GM19239 (cell line): ENCODE measurements around the gene ABHD17C.

Experiments
- DNase-seq: peaks from one replicate; pipeline ENCODE4 v3.0.0; 2011; ENCODE audit warnings: low spot score; ENCODE audit not compliant: insufficient read length
- FAIRE-seq: peaks from 2 replicates; lab custom pipeline; 2011; peaks lifted over from hg19 to GRCh38; lab: Jason Lieb, UNC

ABHD17C gene

DNA sequence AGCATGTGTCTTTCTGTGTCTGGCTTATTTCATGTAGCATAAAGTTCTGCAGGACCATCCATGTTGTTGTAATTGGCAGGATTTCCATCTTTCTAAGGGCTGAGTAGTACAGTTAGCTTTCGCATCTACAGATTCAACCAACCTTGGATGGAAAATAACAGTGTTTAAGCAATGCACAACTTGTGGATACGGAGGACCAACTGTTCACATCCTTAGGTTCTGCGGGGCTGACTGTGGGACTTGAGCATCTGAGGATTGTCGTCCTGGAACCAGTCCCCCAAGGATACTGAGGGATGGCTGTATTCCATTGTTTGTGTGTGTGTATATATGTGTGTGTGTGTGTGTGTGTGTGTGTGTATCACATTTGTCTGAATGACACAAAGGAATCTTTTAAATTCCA, 27.7 kb downstream of the ABHD17C start:
- FAIRE-seq (no peak), DNase-seq (no peak)

GRCh38 chr15:80727196-80727595, 32.1 kb downstream of the ABHD17C start:
- DNase-seq (no peak), FAIRE-seq (no peak)

DNA sequence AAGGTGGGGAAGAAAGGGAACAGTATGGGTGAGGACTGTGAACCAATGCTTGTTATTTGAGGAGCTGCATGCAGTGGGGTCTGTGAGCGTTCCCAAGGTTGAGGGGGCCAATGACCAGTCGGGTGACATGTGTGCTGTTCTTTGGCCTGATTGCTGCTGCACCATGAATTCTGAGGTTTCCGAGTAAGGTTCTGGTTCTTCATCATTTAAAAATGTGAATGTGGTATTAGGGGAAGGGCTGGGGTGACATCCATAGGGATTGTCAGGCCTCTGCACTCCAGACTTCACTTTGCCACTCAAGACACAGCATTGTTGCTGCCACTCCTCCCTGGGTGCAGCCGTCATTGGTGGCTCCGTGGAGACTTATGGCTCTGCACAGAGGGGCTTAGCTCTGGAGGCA, 32.5 kb downstream of the ABHD17C start:
- FAIRE-seq (no peak), DNase-seq (no peak)

- FAIRE-seq (no peak), DNase-seq (no peak)
Measured at GRCh38 chr15:80730387-80730786, 35.3 kb downstream of the ABHD17C start.

DNA sequence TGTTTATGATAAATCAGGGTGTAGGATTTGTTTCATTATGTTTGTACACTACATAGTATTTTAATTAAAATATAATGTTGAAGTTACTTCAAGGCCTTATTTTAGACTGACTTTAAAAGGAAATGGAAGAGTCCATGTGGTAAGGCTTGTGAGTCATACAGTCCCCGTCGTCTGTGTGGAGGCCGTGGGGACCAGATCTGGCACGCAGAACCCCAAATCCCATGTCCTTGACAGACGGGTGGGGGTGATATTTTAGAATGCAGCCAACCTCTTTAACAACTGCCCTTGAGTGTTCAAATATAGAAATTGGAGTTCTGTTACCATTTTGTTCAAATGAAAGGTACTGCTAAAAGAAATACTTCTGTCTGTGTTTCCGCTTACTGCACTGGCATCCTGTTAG, 35.8 kb downstream of the ABHD17C start:
- no peak for DNase-seq
- no peak for FAIRE-seq

DNA sequence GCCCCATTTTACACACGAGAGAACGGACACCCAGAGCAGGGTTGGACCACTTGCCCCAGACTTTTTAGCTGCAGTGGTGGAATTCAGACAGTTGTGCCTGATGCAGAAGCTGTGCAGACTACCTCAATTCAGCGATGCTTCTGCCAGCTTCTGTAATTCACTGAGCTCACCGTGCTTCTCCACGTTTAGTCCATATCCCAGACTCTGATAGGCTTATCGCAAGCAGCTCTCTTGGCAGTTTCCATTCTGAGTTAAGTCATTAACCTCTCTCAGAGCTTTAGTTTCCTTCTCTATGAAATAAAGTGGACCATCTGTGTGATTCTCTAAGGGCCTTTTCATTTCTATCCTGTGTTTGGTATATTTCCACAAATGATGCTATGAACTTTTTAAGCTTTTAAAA, 37.1 kb downstream of the ABHD17C start:
- no peak for FAIRE-seq
- DNase-seq, result no peak

DNA sequence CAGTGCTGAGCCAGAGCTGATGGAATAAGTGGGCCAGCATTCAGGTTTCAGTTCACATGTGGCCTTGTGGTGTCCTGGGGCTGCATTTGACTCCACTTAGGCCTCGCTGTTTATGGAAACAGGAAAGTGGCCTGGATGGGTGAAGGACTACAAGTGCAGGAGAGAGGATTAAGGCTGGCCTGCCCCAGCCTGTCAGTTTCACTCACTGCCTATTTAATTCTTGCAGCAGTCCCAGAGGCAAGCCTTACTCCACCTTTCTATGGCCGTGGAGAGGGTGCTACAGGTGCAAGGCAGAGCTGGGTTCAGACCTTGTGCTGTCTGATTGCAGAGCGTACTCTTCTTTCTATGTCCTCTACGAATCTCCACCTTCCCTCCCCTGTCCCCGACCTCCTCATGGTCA, 37.7 kb downstream of the ABHD17C start:
- no peak for DNase-seq
- no peak for FAIRE-seq

GRCh38 chr15:80733460-80733859, 38.4 kb downstream of the ABHD17C start:
- no peak for DNase-seq
- FAIRE-seq, result no peak

GRCh38 chr15:80735344-80735743, 40.2 kb downstream of the ABHD17C start:
- FAIRE-seq, result no peak
- DNase-seq, result no peak

DNA sequence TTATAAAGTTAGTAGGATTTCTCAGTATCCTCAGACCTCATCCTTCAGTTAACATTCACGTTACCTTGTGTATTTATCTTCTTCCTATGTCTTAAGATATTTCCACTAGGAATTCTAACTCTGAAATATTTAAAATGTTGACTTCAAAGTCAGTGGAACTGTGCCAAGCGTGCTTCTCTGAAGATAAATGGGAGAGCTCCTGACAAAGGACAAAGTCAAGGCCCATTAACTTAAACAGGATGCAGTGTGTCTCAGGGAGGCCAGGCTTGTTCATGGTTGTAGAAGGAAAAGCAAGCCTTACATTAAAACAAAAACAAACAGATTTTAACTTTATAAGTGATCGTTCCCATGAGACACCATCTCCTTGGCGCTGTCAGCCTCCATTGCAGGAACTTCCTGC, 41.5 kb downstream of the ABHD17C start:
- DNase-seq (no peak), FAIRE-seq (no peak)

DNA sequence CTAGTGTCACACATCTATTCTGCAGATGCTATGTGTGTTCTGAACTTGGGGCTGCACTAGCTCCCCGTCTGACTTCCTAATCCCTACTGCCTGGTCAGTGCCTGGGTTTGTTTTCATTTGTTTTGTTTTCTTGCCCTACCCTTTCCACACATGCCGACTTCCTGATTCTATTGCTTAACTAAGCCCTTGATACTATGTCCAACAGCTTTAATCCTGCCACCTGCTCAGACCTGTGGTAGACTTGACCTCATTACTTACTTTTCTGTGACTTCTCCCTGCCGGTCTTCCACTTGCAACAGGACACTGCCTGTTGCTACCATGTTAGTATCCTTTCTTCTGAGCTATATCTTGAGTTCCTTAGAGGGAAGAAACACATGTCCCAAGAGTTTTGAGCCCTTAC, 44.8 kb downstream of the ABHD17C start:
- DNase-seq (no peak), FAIRE-seq (no peak)

DNA sequence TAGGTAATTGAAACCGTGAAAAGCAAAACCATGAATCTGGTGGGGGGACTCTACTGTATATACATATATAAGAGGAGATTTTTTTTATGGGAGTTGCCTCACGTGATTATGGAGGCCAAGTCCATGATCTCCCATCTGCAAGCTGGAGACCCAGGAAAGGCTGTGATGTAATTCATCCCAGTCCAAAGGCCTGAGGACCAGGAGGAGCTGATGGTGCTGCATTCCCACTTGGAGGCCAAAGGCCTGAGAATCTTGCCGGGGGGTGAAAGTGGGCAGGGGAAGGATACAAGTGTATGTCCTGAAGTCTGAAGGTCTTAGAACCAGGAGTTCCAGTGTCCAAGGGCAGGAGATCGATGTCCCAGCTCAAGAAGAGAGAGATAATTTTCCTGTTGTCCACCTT, 47.0 kb downstream of the ABHD17C start:
- FAIRE-seq (no peak), DNase-seq (no peak)

DNA sequence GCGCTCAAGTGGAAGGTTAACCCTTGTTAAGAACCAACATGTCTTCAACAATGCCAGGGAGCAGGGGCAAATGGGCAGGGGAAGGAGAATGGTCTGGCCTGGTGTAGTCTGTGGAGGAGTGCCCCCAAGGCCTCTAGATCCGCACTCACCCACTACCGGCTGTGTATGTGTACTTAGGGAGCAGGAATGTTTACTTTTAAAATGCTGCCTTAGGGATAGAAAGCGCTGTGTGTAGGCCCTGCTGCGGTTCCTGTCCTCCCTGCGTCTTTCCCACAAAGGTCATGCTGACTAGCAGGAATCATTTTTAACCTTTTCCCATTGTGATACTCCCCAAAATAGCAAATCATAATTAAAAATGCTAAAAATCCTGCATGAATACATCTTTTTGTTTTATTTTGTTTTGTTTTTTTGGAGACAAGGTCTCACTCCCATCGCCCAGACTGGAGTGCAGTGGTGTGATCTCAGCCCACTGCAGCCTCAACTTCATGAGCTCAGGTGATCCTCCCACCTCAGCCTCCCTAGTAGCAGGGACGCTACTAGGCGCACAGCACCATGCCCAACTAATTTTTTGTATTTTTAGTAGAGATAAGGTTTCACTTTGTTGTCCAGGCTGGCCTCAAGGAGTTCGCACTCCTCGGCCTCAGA, 48.2 kb downstream of the ABHD17C start:
- DNase-seq, result no peak

GRCh38 chr15:80744415-80744814, 49.3 kb downstream of the ABHD17C start:
- DNase-seq, result no peak

More for the DNA sequence above, 48.2 kb downstream of the ABHD17C start:
- no peak for FAIRE-seq

DNA sequence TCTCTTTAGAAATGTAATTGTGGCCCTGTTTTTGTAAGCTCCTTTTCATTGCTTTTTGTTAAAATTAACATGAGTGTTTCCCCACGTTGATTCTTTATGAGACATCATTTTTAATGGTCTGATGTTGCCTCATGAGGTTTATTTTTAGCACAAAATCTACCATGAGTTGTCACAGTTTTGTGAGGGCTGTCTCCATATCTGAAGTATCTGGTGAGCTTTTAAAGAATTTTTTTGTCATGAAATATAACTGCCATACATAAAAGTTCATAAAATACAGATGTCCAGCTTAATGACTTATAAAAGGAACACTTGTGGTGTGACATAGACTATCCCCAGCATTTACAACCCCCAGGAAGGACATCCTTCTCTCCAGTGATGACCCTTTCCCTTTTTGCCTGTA, 49.7 kb downstream of the ABHD17C start:
- DNase-seq (no peak), FAIRE-seq (no peak)

More at GRCh38 chr15:80744415-80744814, 49.3 kb downstream of the ABHD17C start:
- no peak for FAIRE-seq

DNA sequence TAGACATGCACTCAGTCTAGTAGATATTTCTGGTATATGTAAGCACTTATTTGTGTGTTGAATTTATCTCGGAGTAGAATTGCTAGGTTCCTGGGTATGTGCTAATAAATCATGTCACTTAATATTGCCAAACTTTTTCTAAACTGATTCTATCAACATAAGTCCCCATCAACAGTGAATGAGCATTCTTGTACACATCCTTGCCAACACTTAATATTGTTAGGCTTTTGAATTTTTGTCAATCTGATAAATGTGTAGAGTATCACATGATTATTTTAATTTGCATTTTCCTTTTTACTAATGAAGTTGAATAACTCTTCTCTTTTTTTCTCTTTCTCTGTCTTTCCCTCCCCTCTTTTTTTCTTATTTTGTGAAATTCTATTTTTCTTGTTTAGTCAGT, 50.8 kb downstream of the ABHD17C start:
- FAIRE-seq, result no peak
- no peak for DNase-seq

GRCh38 chr15:80747317-80748053, 52.4 kb downstream of the ABHD17C start:
- DNase-seq, result no peak

GRCh38 chr15:80749589-80749988, 54.5 kb downstream of the ABHD17C start:
- FAIRE-seq (no peak), DNase-seq (no peak)

More at GRCh38 chr15:80747317-80748053, 52.4 kb downstream of the ABHD17C start:
- no peak for FAIRE-seq

GRCh38 chr15:80750575-80750974, 55.5 kb downstream of the ABHD17C start:
- no peak for DNase-seq
- no peak for FAIRE-seq

GRCh38 chr15:80752204-80752603, 57.1 kb downstream of the ABHD17C start:
- FAIRE-seq (no peak), DNase-seq (no peak)

- no peak for FAIRE-seq
- DNase-seq, result no peak
Measured at GRCh38 chr15:80753161-80753560, 58.1 kb downstream of the ABHD17C start.

DNA sequence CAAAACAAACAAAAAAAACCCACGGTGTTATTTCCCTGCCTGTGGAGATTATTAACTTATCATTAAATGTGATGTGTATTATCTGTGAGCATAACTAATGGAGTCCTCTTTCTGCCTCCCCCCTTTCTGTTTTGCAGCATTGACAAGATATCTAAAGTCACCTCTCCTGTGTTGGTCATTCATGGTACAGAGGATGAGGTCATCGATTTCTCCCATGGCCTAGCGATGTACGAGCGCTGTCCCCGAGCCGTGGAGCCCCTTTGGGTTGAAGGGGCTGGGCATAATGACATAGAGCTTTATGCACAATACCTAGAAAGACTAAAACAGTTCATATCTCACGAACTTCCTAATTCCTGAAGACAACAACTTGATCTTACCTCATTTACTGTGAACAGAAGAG, 58.9 kb downstream of the ABHD17C start:
- DNase-seq, result no peak
- no peak for FAIRE-seq
